DND-41 (cell line): ENCODE data around the gene DLGAP1.
A peak's percentile ranks its signal among the peaks of the same experiment; 100 is the strongest.

ENCODE experiments used
- ATAC-seq: fragments of 200-7000 bp; cut with Tn5 transposase; 3 replicates; pipeline ENCODE4 v1.9.1; 2021; ENCODE audit warnings: low read depth; ENCODE audit not compliant: insufficient read depth
- DNase-seq: peaks from one replicate; pipeline ENCODE4 v3.0.0-alpha.2; 2020
- H2AFZ ChIP-seq: 2 replicates; pipeline ENCODE4 v1.6.0; 2012; ENCODE audit warnings: low read depth, low read length
- H3K27ac ChIP-seq: 2 replicates; pipeline ENCODE4 v1.5.1; 2012; ENCODE audit warnings: low read length, inconsistent platforms
- H3K27me3 ChIP-seq: fragments of 200-600 bp; sonication (generic); 2 replicates; pipeline ENCODE4 v1.6.0; 2012; ENCODE audit warnings: low read length, mild to moderate bottlenecking, inconsistent platforms; ENCODE audit not compliant: insufficient read depth, poor library complexity
- H3K36me3 ChIP-seq: 2 replicates; pipeline ENCODE4 v1.5.1; 2012; ENCODE audit warnings: low read length, inconsistent platforms; ENCODE audit not compliant: insufficient read depth
- H3K4me1 ChIP-seq: 2 replicates; pipeline ENCODE4 v1.5.1; 2012; ENCODE audit warnings: mild to moderate bottlenecking, low read length; ENCODE audit not compliant: insufficient read depth
- H3K4me2 ChIP-seq: 2 replicates; pipeline ENCODE4 v1.6.0; 2012; ENCODE audit warnings: mild to moderate bottlenecking, moderate library complexity, low read length, inconsistent platforms; ENCODE audit not compliant: insufficient read depth
- H3K4me3 ChIP-seq, 2 experiments: fragments of 200-600 bp in 1 of 2; shearing (Covaris generic) in 1 of 2; 2 replicates each; pipeline ENCODE4 v1.5.1; 2012 to 2016; ENCODE audit warnings: inconsistent platforms in 2 of 2, low read length in 2 of 2, mild to moderate bottlenecking in 2 of 2, low read depth in 1 of 2, moderate library complexity in 1 of 2
- H3K79me2 ChIP-seq: 2 replicates; pipeline ENCODE4 v1.6.0; 2012; ENCODE audit warnings: low read length, inconsistent platforms; ENCODE audit not compliant: insufficient read depth
- H3K9ac ChIP-seq: 2 replicates; pipeline ENCODE4 v1.6.0; 2012; ENCODE audit warnings: low read depth, mild to moderate bottlenecking, inconsistent platforms, low read length, moderate library complexity
- H3K9me3 ChIP-seq: 2 replicates; pipeline ENCODE4 v1.5.1; 2012; ENCODE audit warnings: low read length, moderate library complexity, mild to moderate bottlenecking, inconsistent platforms; ENCODE audit not compliant: insufficient read depth, severe bottlenecking
- H4K20me1 ChIP-seq: 2 replicates; pipeline ENCODE4 v1.6.0; 2012; ENCODE audit warnings: low read length; ENCODE audit not compliant: insufficient read depth
- CTCF ChIP-seq: IDR thresholded peaks from 2 replicates; pipeline ENCODE4 v1.5.1; 2012; ENCODE audit warnings: borderline replicate concordance, low read length, moderate library complexity, mild to moderate bottlenecking; ENCODE audit not compliant: poor library complexity, severe bottlenecking; ENCODE audit errors: extremely low read depth
- EZH2 ChIP-seq: IDR thresholded peaks from 3 replicates; pipeline ENCODE4 v1.6.1; 2012; ENCODE audit warnings: borderline replicate concordance, low read depth, mild to moderate bottlenecking, moderate library complexity, low read length, inconsistent platforms; ENCODE audit not compliant: severe bottlenecking

The DLGAP1 gene

GRCh38 chr18:4068552-4069158 is 386.5 kb downstream of the DLGAP1 start:
- ATAC-seq, result peak; percentile 60; the same call in 1 of the 3 replicates
- no peak overlapping the region for H3K4me3 ChIP-seq
- no peaks in the 10 kb centered on the region for H4K20me1 ChIP-seq
- TF ChIP-seq CTCF (peak; percentile 76), EZH2 (no peak)
- H3K79me2 ChIP-seq, result no peaks in the 10 kb centered on the region
- H2AFZ ChIP-seq, result no peak overlapping the region
- no peak overlapping the region for H3K4me2 ChIP-seq
- H3K27ac ChIP-seq, result no peak overlapping the region
- no peaks in the 10 kb centered on the region for H3K9me3 ChIP-seq
- H3K4me1 ChIP-seq, result no peaks in the 10 kb centered on the region
- H3K27me3 ChIP-seq, result no peaks in the 10 kb centered on the region
- peak; percentile 50 for DNase-seq
- H3K36me3 ChIP-seq, result no peaks in the 10 kb centered on the region
- H3K9ac ChIP-seq, result no peak overlapping the region

- H3K4me1 ChIP-seq, result no peaks in the 10 kb centered on the region
- no peaks in the 10 kb centered on the region for H4K20me1 ChIP-seq
- no peak overlapping the region for H3K27ac ChIP-seq
- no peak for TF ChIP-seq CTCF
- no peak for TF ChIP-seq EZH2
- H3K4me2 ChIP-seq, result no peak overlapping the region
- peaks cover 22% of the 10 kb centered on the region for H3K9me3 ChIP-seq
- no peak overlapping the region for H3K9ac ChIP-seq
- DNase-seq (no peak), ATAC-seq (no peak)
- no peak overlapping the region for H2AFZ ChIP-seq
- no peaks in the 10 kb centered on the region for H3K79me2 ChIP-seq
- H3K4me3 ChIP-seq, result no peak overlapping the region
- H3K27me3 ChIP-seq, result no peaks in the 10 kb centered on the region
- H3K36me3 ChIP-seq, result no peaks in the 10 kb centered on the region
Observed at GRCh38 chr18:4063545-4063944, 391.6 kb downstream of the DLGAP1 start.

- no peak overlapping the region for H2AFZ ChIP-seq
- TF ChIP-seq CTCF (no peak), EZH2 (no peak)
- no peak overlapping the region for H3K9ac ChIP-seq
- no peak overlapping the region for H3K27ac ChIP-seq
- no peaks in the 10 kb centered on the region for H3K79me2 ChIP-seq
- no peak overlapping the region for H3K4me2 ChIP-seq
- ATAC-seq, result no peak
- no peak for DNase-seq
- H3K36me3 ChIP-seq, result no peaks in the 10 kb centered on the region
- no peaks in the 10 kb centered on the region for H4K20me1 ChIP-seq
- no peak overlapping the region for H3K4me3 ChIP-seq
- H3K4me1 ChIP-seq, result no peaks in the 10 kb centered on the region
- H3K27me3 ChIP-seq, result no peaks in the 10 kb centered on the region
- H3K9me3 ChIP-seq, result peaks cover 22% of the 10 kb centered on the region
Observed at GRCh38 chr18:4060427-4061281, 394.5 kb downstream of the DLGAP1 start.
